Measurements from ENCODE around the gene EFHC2.

Gene EFHC2

GRCh38 chrX:44245733-44246132 lies 97.7 kb downstream of the EFHC2 start:
- no peak overlapping the region for H2BK5ac ChIP-seq (ENCODE audit: low read length)
- no peak overlapping the region for H3K4me3 ChIP-seq (ENCODE audit: low read length in 2 of 2)
- no peak overlapping the region for H2BK12ac ChIP-seq (ENCODE audit: low read length)
- no peak overlapping the region for H3K4me2 ChIP-seq (ENCODE audit: insufficient read depth, low read length, poor library complexity, severe bottlenecking)
- H3K9ac ChIP-seq (ENCODE audit: low read depth, low read length, poor library complexity), result no peak overlapping the region
- no peak overlapping the region for H3K14ac ChIP-seq (ENCODE audit: low read length)
- H2BK15ac ChIP-seq (ENCODE audit: low read length), result no peak overlapping the region
- WGBS, 2 donors (ENCODE audit: extremely low coverage in 2 of 2, insufficient read length in 2 of 2, insufficient replicate concordance in 1 of 2), result no CpG with 5 or more reads among the region's 7 CpGs
- no peak overlapping the region for H3K4ac ChIP-seq (ENCODE audit: low read length)
- H3K27ac ChIP-seq (replicated peaks; ENCODE audit: low read length), result no peak overlapping the region
- no peak overlapping the region for H2BK120ac ChIP-seq (ENCODE audit: low read depth, low read length)
- H3K36me3 ChIP-seq (replicated peaks in 1 of 2; ENCODE audit: control insufficient read depth in 2 of 2, insufficient read depth in 2 of 2, low read length in 2 of 2), result no peaks in the 10 kb centered on the region
- H3K23ac ChIP-seq (ENCODE audit: low read depth, low read length, poor library complexity), result no peak overlapping the region
- H3K9me3 ChIP-seq (replicated peaks in 1 of 2; ENCODE audit: control insufficient read depth in 2 of 2, insufficient read depth in 1 of 2, low read depth in 1 of 2, low read length in 2 of 2), result no peaks in the 10 kb centered on the region
- no peak overlapping the region for H3K18ac ChIP-seq (ENCODE audit: low read length)
- no peaks in the 10 kb centered on the region for H3K79me1 ChIP-seq (ENCODE audit: low read depth, low read length)
- no peaks in the 10 kb centered on the region for H3K4me1 ChIP-seq (ENCODE audit: control insufficient read depth in 2 of 2, insufficient read depth in 1 of 2, low read depth in 1 of 2, low read length in 2 of 2)
- no peaks in the 10 kb centered on the region for H3K27me3 ChIP-seq (ENCODE audit: control insufficient read depth in 3 of 3, insufficient read depth in 3 of 3, low read depth in 1 of 3, low read length in 3 of 3)
- no peak for DNase-seq (ENCODE audit: low spot score)
- H4K91ac ChIP-seq (ENCODE audit: low read depth, low read length, poor library complexity), result no peak overlapping the region
- H4K8ac ChIP-seq (ENCODE audit: low read depth, low read length), result no peak overlapping the region
- H2AK5ac ChIP-seq (ENCODE audit: low read depth, low read length), result no peak overlapping the region
- H2AFZ ChIP-seq (ENCODE audit: low read length), result no peak overlapping the region

- Histone ChIP-seq H2AFZ (ENCODE audit: low read length) (no peak overlapping the region), H3K23ac (ENCODE audit: low read depth, low read length, poor library complexity) (no peak overlapping the region), H3K18ac (ENCODE audit: low read length) (no peak overlapping the region), H3K4ac (ENCODE audit: low read length) (no peak overlapping the region), H2BK15ac (ENCODE audit: low read length) (no peak overlapping the region), H3K14ac (ENCODE audit: low read length) (no peak overlapping the region), H2AK5ac (ENCODE audit: low read depth, low read length) (no peak overlapping the region), H3K36me3 (replicated peaks in 1 of 2; ENCODE audit: control insufficient read depth in 2 of 2, insufficient read depth in 2 of 2, low read length in 2 of 2) (no peaks in the 10 kb centered on the region), H3K4me2 (ENCODE audit: insufficient read depth, low read length, poor library complexity, severe bottlenecking) (no peak overlapping the region), H3K4me3 (ENCODE audit: low read length in 2 of 2) (no peak overlapping the region), H3K9me3 (replicated peaks in 1 of 2; ENCODE audit: control insufficient read depth in 2 of 2, insufficient read depth in 1 of 2, low read depth in 1 of 2, low read length in 2 of 2) (no peaks in the 10 kb centered on the region), H3K79me1 (ENCODE audit: low read depth, low read length) (no peaks in the 10 kb centered on the region), H4K8ac (ENCODE audit: low read depth, low read length) (no peak overlapping the region), H3K27ac (replicated peaks; ENCODE audit: low read length) (no peak overlapping the region), H3K9ac (ENCODE audit: low read depth, low read length, poor library complexity) (no peak overlapping the region), H2BK5ac (ENCODE audit: low read length) (no peak overlapping the region), H3K4me1 (ENCODE audit: control insufficient read depth in 2 of 2, insufficient read depth in 1 of 2, low read depth in 1 of 2, low read length in 2 of 2) (no peaks in the 10 kb centered on the region), H2BK120ac (ENCODE audit: low read depth, low read length) (no peak overlapping the region), H4K91ac (ENCODE audit: low read depth, low read length, poor library complexity) (no peak overlapping the region), H2BK12ac (ENCODE audit: low read length) (no peak overlapping the region), H3K27me3 (ENCODE audit: control insufficient read depth in 3 of 3, insufficient read depth in 3 of 3, low read depth in 1 of 3, low read length in 3 of 3) (no peaks in the 10 kb centered on the region)
- peak; percentile 6 for DNase-seq (ENCODE audit: low spot score)
- no CpG with 5 or more reads among the region's 1 CpG for WGBS, 2 donors (ENCODE audit: extremely low coverage in 2 of 2, insufficient read length in 2 of 2, insufficient replicate concordance in 1 of 2)
These were observed 99.5 kb downstream of the EFHC2 start for GRCh38 chrX:44244008-44244407.

GRCh38 chrX:44241546-44241945 lies 101.9 kb downstream of the EFHC2 start:
- Histone ChIP-seq H2BK5ac (ENCODE audit: low read length) (no peak overlapping the region), H3K4me2 (ENCODE audit: insufficient read depth, low read length, poor library complexity, severe bottlenecking) (no peak overlapping the region), H3K4me3 (ENCODE audit: low read length in 2 of 2) (no peak overlapping the region), H4K8ac (ENCODE audit: low read depth, low read length) (no peak overlapping the region), H3K23ac (ENCODE audit: low read depth, low read length, poor library complexity) (no peak overlapping the region), H3K9ac (ENCODE audit: low read depth, low read length, poor library complexity) (no peak overlapping the region), H3K14ac (ENCODE audit: low read length) (no peak overlapping the region), H3K36me3 (replicated peaks in 1 of 2; ENCODE audit: control insufficient read depth in 2 of 2, insufficient read depth in 2 of 2, low read length in 2 of 2) (no peaks in the 10 kb centered on the region), H4K91ac (ENCODE audit: low read depth, low read length, poor library complexity) (no peak overlapping the region), H3K9me3 (replicated peaks in 1 of 2; ENCODE audit: control insufficient read depth in 2 of 2, insufficient read depth in 1 of 2, low read depth in 1 of 2, low read length in 2 of 2) (no peaks in the 10 kb centered on the region), H2AFZ (ENCODE audit: low read length) (no peak overlapping the region), H2BK12ac (ENCODE audit: low read length) (no peak overlapping the region), H3K79me1 (ENCODE audit: low read depth, low read length) (no peaks in the 10 kb centered on the region), H2AK5ac (ENCODE audit: low read depth, low read length) (no peak overlapping the region), H3K4me1 (ENCODE audit: control insufficient read depth in 2 of 2, insufficient read depth in 1 of 2, low read depth in 1 of 2, low read length in 2 of 2) (no peaks in the 10 kb centered on the region), H3K4ac (ENCODE audit: low read length) (no peak overlapping the region), H2BK120ac (ENCODE audit: low read depth, low read length) (no peak overlapping the region), H3K18ac (ENCODE audit: low read length) (no peak overlapping the region), H3K27ac (replicated peaks; ENCODE audit: low read length) (no peak overlapping the region), H2BK15ac (ENCODE audit: low read length) (no peak overlapping the region), H3K27me3 (ENCODE audit: control insufficient read depth in 3 of 3, insufficient read depth in 3 of 3, low read depth in 1 of 3, low read length in 3 of 3) (no peaks in the 10 kb centered on the region)
- no peak for DNase-seq (ENCODE audit: low spot score)
- no CpG with 5 or more reads among the region's 4 CpGs for WGBS, 2 donors (ENCODE audit: extremely low coverage in 2 of 2, insufficient read length in 2 of 2, insufficient replicate concordance in 1 of 2)

GRCh38 chrX:44240036-44240435 lies 103.4 kb downstream of the EFHC2 start:
- H2BK5ac ChIP-seq (ENCODE audit: low read length), result no peak overlapping the region
- no peaks in the 10 kb centered on the region for H3K4me1 ChIP-seq (ENCODE audit: control insufficient read depth in 2 of 2, insufficient read depth in 1 of 2, low read depth in 1 of 2, low read length in 2 of 2)
- WGBS, 2 donors (ENCODE audit: extremely low coverage in 2 of 2, insufficient read length in 2 of 2, insufficient replicate concordance in 1 of 2), result no CpG with 5 or more reads among the region's 1 CpG
- H3K14ac ChIP-seq (ENCODE audit: low read length), result no peak overlapping the region
- H4K8ac ChIP-seq (ENCODE audit: low read depth, low read length), result no peak overlapping the region
- no peak overlapping the region for H3K18ac ChIP-seq (ENCODE audit: low read length)
- H3K4me3 ChIP-seq (ENCODE audit: low read length in 2 of 2), result no peak overlapping the region
- no peak overlapping the region for H2AK5ac ChIP-seq (ENCODE audit: low read depth, low read length)
- no peaks in the 10 kb centered on the region for H3K79me1 ChIP-seq (ENCODE audit: low read depth, low read length)
- H3K36me3 ChIP-seq (replicated peaks in 1 of 2; ENCODE audit: control insufficient read depth in 2 of 2, insufficient read depth in 2 of 2, low read length in 2 of 2), result no peaks in the 10 kb centered on the region
- no peak overlapping the region for H3K23ac ChIP-seq (ENCODE audit: low read depth, low read length, poor library complexity)
- H2AFZ ChIP-seq (ENCODE audit: low read length), result no peak overlapping the region
- no peak overlapping the region for H2BK15ac ChIP-seq (ENCODE audit: low read length)
- DNase-seq (ENCODE audit: low spot score), result no peak
- H3K4me2 ChIP-seq (ENCODE audit: insufficient read depth, low read length, poor library complexity, severe bottlenecking), result no peak overlapping the region
- no peak overlapping the region for H2BK12ac ChIP-seq (ENCODE audit: low read length)
- no peaks in the 10 kb centered on the region for H3K27me3 ChIP-seq (ENCODE audit: control insufficient read depth in 3 of 3, insufficient read depth in 3 of 3, low read depth in 1 of 3, low read length in 3 of 3)
- H2BK120ac ChIP-seq (ENCODE audit: low read depth, low read length), result no peak overlapping the region
- no peaks in the 10 kb centered on the region for H3K9me3 ChIP-seq (replicated peaks in 1 of 2; ENCODE audit: control insufficient read depth in 2 of 2, insufficient read depth in 1 of 2, low read depth in 1 of 2, low read length in 2 of 2)
- no peak overlapping the region for H4K91ac ChIP-seq (ENCODE audit: low read depth, low read length, poor library complexity)
- no peak overlapping the region for H3K9ac ChIP-seq (ENCODE audit: low read depth, low read length, poor library complexity)
- H3K27ac ChIP-seq (replicated peaks; ENCODE audit: low read length), result no peak overlapping the region
- H3K4ac ChIP-seq (ENCODE audit: low read length), result no peak overlapping the region

All from neuronal stem cell (in vitro differentiated cells).